GM21367 (cell line): Measurements from ENCODE around the gene NUDT8.
A peak's percentile ranks its signal among the peaks of the same experiment; 100 is the strongest.
"Not testable (repeated sequence)": the region's sequence is repeated elsewhere in the genome, so short reads cannot be mapped to it uniquely, and the experiment has no call there.

Experiments used
- ATAC-seq: cut with Tn5 transposase; IDR thresholded peaks from one replicate; pipeline ENCODE4 v1.9.1; 2021; ENCODE audit not compliant: unreplicated experiment

NUDT8 gene

GRCh38 chr11:67613960-67614715 is 15.6 kb downstream of the NUDT8 start:
- ATAC-seq: peak; percentile 50

GRCh38 chr11:67613313-67613959 is 16.3 kb downstream of the NUDT8 start:
- no peak for ATAC-seq

- ATAC-seq: no peak
Measured at GRCh38 chr11:67612751-67613150, 17.0 kb downstream of the NUDT8 start.

GRCh38 chr11:67611704-67612587 is 17.8 kb downstream of the NUDT8 start:
- no peak for ATAC-seq

- no peak for ATAC-seq
Measured at GRCh38 chr11:67611165-67611564, 18.6 kb downstream of the NUDT8 start.

- no peak for ATAC-seq
Measured at GRCh38 chr11:67610302-67610868, 19.4 kb downstream of the NUDT8 start.

- ATAC-seq: no peak
Measured at GRCh38 chr11:67609316-67609715, 20.4 kb downstream of the NUDT8 start.

GRCh38 chr11:67608486-67608885 is 21.3 kb downstream of the NUDT8 start:
- no peak for ATAC-seq

- no peak for ATAC-seq
Measured at GRCh38 chr11:67607507-67607906, 22.2 kb downstream of the NUDT8 start.

GRCh38 chr11:67606492-67607295 is 23.0 kb downstream of the NUDT8 start, which contains the start of gene NDUFV1:
Gene NDUFV1, plus strand, starts transcription at chr11:67606936. Its CDS starts 69 bp downstream, at chr11:67607005.
- peak; percentile 88 for ATAC-seq

- no peak for ATAC-seq
Measured at GRCh38 chr11:67606093-67606491, 23.6 kb downstream of the NUDT8 start.

- ATAC-seq: no peak
Measured at GRCh38 chr11:67605231-67606011, 24.3 kb downstream of the NUDT8 start.

- ATAC-seq: no peak
Measured at GRCh38 chr11:67604815-67605214, 24.9 kb downstream of the NUDT8 start.

- ATAC-seq: not testable (repeated sequence)
Measured at GRCh38 chr11:67604119-67604518, 25.6 kb downstream of the NUDT8 start.

GRCh38 chr11:67601098-67601497 is 28.6 kb downstream of the NUDT8 start:
- ATAC-seq: no peak

GRCh38 chr11:67600324-67601029 is 29.3 kb downstream of the NUDT8 start:
- no peak for ATAC-seq

GRCh38 chr11:67599149-67599548 is 30.6 kb downstream of the NUDT8 start:
- ATAC-seq: no peak

GRCh38 chr11:67597963-67598362 is 31.8 kb downstream of the NUDT8 start:
- ATAC-seq: not testable (repeated sequence)

- not testable (repeated sequence) for ATAC-seq
Measured at GRCh38 chr11:67597458-67597857, 32.3 kb downstream of the NUDT8 start.
